ENCODE results near the gene MGAM2. TPM values are rescaled to one million over a fixed set of nuclear protein-coding genes. Genes with fewer than 3 reads are reported as not detected.
"Not testable (repeated sequence)": the region's sequence is repeated elsewhere in the genome, so short reads cannot be mapped to it uniquely, and the experiment has no call there.

The MGAM2 gene
- total RNA-seq, 2 experiments from 2014 or later = not detected

DNA sequence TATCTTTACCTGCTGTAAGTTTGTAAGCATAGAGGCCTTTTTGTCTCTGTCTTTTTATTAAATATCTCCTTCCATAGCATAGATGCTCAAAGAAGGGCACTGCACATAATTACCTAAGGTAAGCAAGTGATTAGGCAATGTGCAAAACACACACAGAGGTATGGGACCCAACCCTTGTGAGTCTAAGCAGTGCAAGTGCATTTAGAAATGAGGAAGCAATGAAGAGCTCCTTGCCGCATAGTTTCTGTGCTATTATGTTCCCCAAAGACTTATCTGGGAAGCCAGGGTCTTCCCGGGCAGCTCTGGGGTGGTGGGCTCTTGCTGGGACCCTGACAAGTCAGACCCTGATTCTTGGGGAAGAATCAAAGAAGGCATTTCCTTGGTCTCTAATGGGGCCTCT lies 13.5 kb upstream of the MGAM2 start:
- CTCF ChIA-PET (ENCODE audit: unreplicated experiment) = no interaction called here
- DNase-seq (ENCODE audit: low spot score) = no peak
- H3K4me3 ChIP-seq (ENCODE audit: low read depth, low read length, poor library complexity, severe bottlenecking) = no peak overlapping the region
- intact Hi-C loops (cut with micrococcal nuclease; ENCODE audit: unreplicated experiment) = no loop called here
- TF ChIP-seq EZH2phosphoT487 (IDR thresholded peaks at IDR 0.05; ENCODE audit: borderline replicate concordance, low read depth, low read length) = no peak
- H4K20me1 ChIP-seq (ENCODE audit: insufficient read depth, low read length) = no peaks in the 10 kb centered on the region
- no peak overlapping the region for H2AFZ ChIP-seq (ENCODE audit: low read length)
- POLR2A ChIA-PET = interaction anchor here (1.1 kb wide), 1 partner anchor 497 kb away, joined by 3 read pairs; no protein-coding TSS in a partner anchor
- no peaks in the 10 kb centered on the region for H3K9me3 ChIP-seq (ENCODE audit: low read length)
- H3K9me2 ChIP-seq (ENCODE audit: insufficient read depth, low read length) = no peaks in the 10 kb centered on the region
- H3K27ac ChIP-seq (ENCODE audit: low read depth, low read length, poor library complexity, severe bottlenecking) = no peak overlapping the region
- no peaks in the 10 kb centered on the region for H3K36me3 ChIP-seq (ENCODE audit: insufficient read depth, low read length)
- no TSS peak for BruUV-seq (replicated peaks)
- no peaks in the 10 kb centered on the region for H3K4me1 ChIP-seq (ENCODE audit: insufficient read depth, low read length, poor library complexity, severe bottlenecking)
- H3K79me2 ChIP-seq (ENCODE audit: insufficient read depth, low read depth, low read length) = no peaks in the 10 kb centered on the region
- H3K4me2 ChIP-seq (ENCODE audit: low read length) = no peak overlapping the region

- intact Hi-C loops (cut with micrococcal nuclease; ENCODE audit: unreplicated experiment) = not testable (repeated sequence)
These were observed 12.2 kb upstream of the MGAM2 start for GRCh38 chr7:142099347-142099746.

DNA sequence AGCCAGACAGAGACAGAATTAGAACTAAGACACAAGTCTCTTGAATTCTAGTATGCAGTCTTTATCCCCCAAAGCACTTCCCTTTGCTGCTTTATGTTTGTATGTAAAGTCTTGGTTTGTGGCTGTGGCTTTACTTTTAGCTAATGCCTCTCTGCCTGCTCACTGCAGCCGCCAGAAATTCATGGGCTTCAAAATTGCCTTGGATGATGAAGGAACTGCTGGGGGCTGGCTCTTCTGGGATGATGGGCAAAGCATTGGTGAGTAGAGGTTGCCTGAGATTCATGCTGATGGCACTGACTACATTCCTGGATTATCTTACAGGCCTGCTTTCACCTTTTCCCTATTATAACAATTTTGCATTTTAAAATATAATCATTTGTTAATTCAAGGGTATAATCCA lies 10.9 kb upstream of the MGAM2 start:
- no peak overlapping the region for H3K4me3 ChIP-seq (ENCODE audit: low read depth, low read length, poor library complexity, severe bottlenecking)
- H3K9me2 ChIP-seq (ENCODE audit: insufficient read depth, low read length) = no peaks in the 10 kb centered on the region
- no peaks in the 10 kb centered on the region for H3K79me2 ChIP-seq (ENCODE audit: insufficient read depth, low read depth, low read length)
- DNase-seq (ENCODE audit: low spot score) = no peak
- no peak overlapping the region for H3K4me2 ChIP-seq (ENCODE audit: low read length)
- H3K4me1 ChIP-seq (ENCODE audit: insufficient read depth, low read length, poor library complexity, severe bottlenecking) = no peaks in the 10 kb centered on the region
- no TSS peak for BruUV-seq (replicated peaks)
- H3K36me3 ChIP-seq (ENCODE audit: insufficient read depth, low read length) = no peaks in the 10 kb centered on the region
- H3K9me3 ChIP-seq (ENCODE audit: low read length) = no peaks in the 10 kb centered on the region
- no peak for TF ChIP-seq EZH2phosphoT487 (IDR thresholded peaks at IDR 0.05; ENCODE audit: borderline replicate concordance, low read depth, low read length)
- TF ChIP-seq, protein P1, sequence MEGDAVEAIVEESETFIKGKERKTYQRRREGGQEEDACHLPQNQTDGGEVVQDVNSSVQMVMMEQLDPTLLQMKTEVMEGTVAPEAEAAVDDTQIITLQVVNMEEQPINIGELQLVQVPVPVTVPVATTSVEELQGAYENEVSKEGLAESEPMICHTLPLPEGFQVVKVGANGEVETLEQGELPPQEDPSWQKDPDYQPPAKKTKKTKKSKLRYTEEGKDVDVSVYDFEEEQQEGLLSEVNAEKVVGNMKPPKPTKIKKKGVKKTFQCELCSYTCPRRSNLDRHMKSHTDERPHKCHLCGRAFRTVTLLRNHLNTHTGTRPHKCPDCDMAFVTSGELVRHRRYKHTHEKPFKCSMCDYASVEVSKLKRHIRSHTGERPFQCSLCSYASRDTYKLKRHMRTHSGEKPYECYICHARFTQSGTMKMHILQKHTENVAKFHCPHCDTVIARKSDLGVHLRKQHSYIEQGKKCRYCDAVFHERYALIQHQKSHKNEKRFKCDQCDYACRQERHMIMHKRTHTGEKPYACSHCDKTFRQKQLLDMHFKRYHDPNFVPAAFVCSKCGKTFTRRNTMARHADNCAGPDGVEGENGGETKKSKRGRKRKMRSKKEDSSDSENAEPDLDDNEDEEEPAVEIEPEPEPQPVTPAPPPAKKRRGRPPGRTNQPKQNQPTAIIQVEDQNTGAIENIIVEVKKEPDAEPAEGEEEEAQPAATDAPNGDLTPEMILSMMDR (conservative IDR thresholded peaks at IDR 0.05; ENCODE audit: low read length) = no peak
- CTCF ChIA-PET (ENCODE audit: unreplicated experiment) = no interaction called here
- H2AFZ ChIP-seq (ENCODE audit: low read length) = no peak overlapping the region
- intact Hi-C loops (cut with micrococcal nuclease; ENCODE audit: unreplicated experiment) = no loop called here
- H4K20me1 ChIP-seq (ENCODE audit: insufficient read depth, low read length) = no peaks in the 10 kb centered on the region
- H3K27ac ChIP-seq (ENCODE audit: low read depth, low read length, poor library complexity, severe bottlenecking) = no peak overlapping the region
- POLR2A ChIA-PET = interaction anchor here (0.6 kb wide), 1 partner anchor 132 kb away, joined by 3 read pairs; no protein-coding TSS in a partner anchor

More at GRCh38 chr7:142099347-142099746, 12.2 kb upstream of the MGAM2 start:
- H3K9me3 ChIP-seq (ENCODE audit: low read length); H3K4me2 ChIP-seq (ENCODE audit: low read length); POLR2A ChIA-PET; H3K27ac ChIP-seq (ENCODE audit: low read depth, low read length, poor library complexity, severe bottlenecking); DNase-seq (ENCODE audit: low spot score); H4K20me1 ChIP-seq (ENCODE audit: insufficient read depth, low read length); H3K4me3 ChIP-seq (ENCODE audit: low read depth, low read length, poor library complexity, severe bottlenecking); H3K36me3 ChIP-seq (ENCODE audit: insufficient read depth, low read length); CTCF ChIA-PET (ENCODE audit: unreplicated experiment); BruUV-seq (replicated peaks); H3K79me2 ChIP-seq (ENCODE audit: insufficient read depth, low read depth, low read length); H3K4me1 ChIP-seq (ENCODE audit: insufficient read depth, low read length, poor library complexity, severe bottlenecking); H2AFZ ChIP-seq (ENCODE audit: low read length); H3K9me2 ChIP-seq (ENCODE audit: insufficient read depth, low read length): not testable (repeated sequence)

DNA sequence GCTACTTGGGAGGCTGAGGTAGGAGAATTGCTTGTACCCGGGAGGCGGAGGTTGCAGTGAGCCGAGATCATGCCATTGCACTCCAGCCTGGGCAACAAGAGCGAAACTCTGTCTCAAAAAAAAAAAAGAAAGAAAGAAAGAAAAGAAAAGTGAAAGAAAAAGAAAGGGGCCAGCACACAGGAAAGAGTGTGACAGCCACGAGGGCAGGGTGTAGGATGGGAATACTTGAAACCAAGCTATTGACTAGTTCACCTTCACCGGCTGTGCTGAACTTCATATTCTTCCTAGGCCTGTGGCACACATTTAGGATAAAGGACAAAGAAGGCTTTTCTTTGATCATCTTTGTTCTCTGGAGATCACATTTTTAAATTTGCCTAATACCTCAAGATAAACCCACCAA lies 9.7 kb upstream of the MGAM2 start:
- intact Hi-C loops (cut with micrococcal nuclease; ENCODE audit: unreplicated experiment) = not testable (repeated sequence)

More for the DNA sequence above, 9.7 kb upstream of the MGAM2 start:
- not testable (repeated sequence) for DNase-seq (ENCODE audit: low spot score); H3K36me3 ChIP-seq (ENCODE audit: insufficient read depth, low read length); H3K27ac ChIP-seq (ENCODE audit: low read depth, low read length, poor library complexity, severe bottlenecking); H3K9me2 ChIP-seq (ENCODE audit: insufficient read depth, low read length); H2AFZ ChIP-seq (ENCODE audit: low read length); H4K20me1 ChIP-seq (ENCODE audit: insufficient read depth, low read length); H3K4me3 ChIP-seq (ENCODE audit: low read depth, low read length, poor library complexity, severe bottlenecking); BruUV-seq (replicated peaks); H3K9me3 ChIP-seq (ENCODE audit: low read length); H3K4me1 ChIP-seq (ENCODE audit: insufficient read depth, low read length, poor library complexity, severe bottlenecking); H3K79me2 ChIP-seq (ENCODE audit: insufficient read depth, low read depth, low read length); H3K4me2 ChIP-seq (ENCODE audit: low read length)
- ChIA-PET POLR2A (interaction anchor here (0.7 kb wide), 1 partner anchor 159 kb away, joined by 4 read pairs; no protein-coding TSS in a partner anchor), CTCF (ENCODE audit: unreplicated experiment) (interaction anchor here (0.5 kb wide), 1 partner anchor 1098 kb away, joined by 3 read pairs; no protein-coding TSS in a partner anchor)
